MM.1S (cell line): Measurements from ENCODE around the gene HRCT1.

Experiments used
- CTCF ChIP-seq: fragments of 300-600 bp; sonication (generic); IDR thresholded peaks from 2 replicates; pipeline ENCODE4 v1.5.1; 2016; ENCODE audit warnings: antibody characterized with exemption, low read length, mixed read lengths
- EZH2 ChIP-seq: fragments of 300-600 bp; sonication (generic); optimal IDR thresholded peaks from 2 replicates; pipeline ENCODE3; 2017; ENCODE audit warnings: low read depth, mild to moderate bottlenecking, antibody characterized with exemption, low read length, mixed read lengths
- EZH2phosphoT487 ChIP-seq: fragments of 300-600 bp; sonication (generic); IDR thresholded peaks from 2 replicates; pipeline ENCODE4 v1.6.1; 2018; ENCODE audit warnings: antibody characterized with exemption, low read length

GRCh38 chr9:35892051-35892450 is 14.0 kb upstream of the HRCT1 start:
- TF ChIP-seq CTCF (no peak), EZH2phosphoT487 (no peak), EZH2 (no peak)
